Renal pelvis (tissue), 12 donors: ENCODE measurements around the gene INO80C. TPM values are rescaled to one million over a fixed set of nuclear protein-coding genes. Genes with fewer than 3 reads are reported as not detected.

Experiments used
- DNase-seq: peaks from one replicate; pipeline ENCODE4 v3.0.0-alpha.2; 2013
- long read RNA-seq, 16 experiments: transcript quantifications; one replicate each; lab custom pipeline, GENCODE V29; 2026
- polyA plus RNA-seq, 3 donors: library from polyadenylated mRNA; unstranded; fragments of 120-200 nt; gene quantifications; one replicate each; pipeline ENCODE4 v1.2.1, GENCODE V29; 2013; ENCODE audit not compliant: insufficient read length in 3 of 3

Gene INO80C, protein sequence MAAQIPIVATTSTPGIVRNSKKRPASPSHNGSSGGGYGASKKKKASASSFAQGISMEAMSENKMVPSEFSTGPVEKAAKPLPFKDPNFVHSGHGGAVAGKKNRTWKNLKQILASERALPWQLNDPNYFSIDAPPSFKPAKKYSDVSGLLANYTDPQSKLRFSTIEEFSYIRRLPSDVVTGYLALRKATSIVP
- 10 to 100 TPM; 23.1 to 36.9 (median 28.9) TPM for polyA plus RNA-seq
- long read RNA-seq, donor 1, transcript INO80C-202 (5 exons, 974 nt), result major isoform, 7 of 16 reads
- long read RNA-seq, donor 1, partial matches to known transcripts, result 0 of 16 reads
- long read RNA-seq, donor 1, other reads (novel, unspliced or antisense), result 0 of 16 reads
- long read RNA-seq, donor 2, transcript INO80C-208 (1 exons, 434 nt), result minor isoform, 5 of 20 reads
- long read RNA-seq, donor 2, transcript INO80C-202 (5 exons, 974 nt), result major isoform, 10 of 20 reads
- long read RNA-seq, donor 2, partial matches to known transcripts, result 0 of 20 reads
- long read RNA-seq, donor 2, other reads (novel, unspliced or antisense), result 0 of 20 reads
- long read RNA-seq, donor 3, transcript INO80C-202 (5 exons, 974 nt), result major isoform, 10 of 13 reads
- long read RNA-seq, donor 3, partial matches to known transcripts, result 0 of 13 reads
- long read RNA-seq, donor 3, other reads (novel, unspliced or antisense), result 0 of 13 reads
- long read RNA-seq, donor 4, transcript INO80C-202 (5 exons, 974 nt), result major isoform, 11 of 18 reads
- long read RNA-seq, donor 4, partial matches to known transcripts, result 0 of 18 reads
- long read RNA-seq, donor 4, other reads (novel, unspliced or antisense), result 0 of 18 reads
- long read RNA-seq, donor 5, partial matches to known transcripts, result 0 of 4 reads
- long read RNA-seq, donor 5, other reads (novel, unspliced or antisense), result 0 of 4 reads
- long read RNA-seq, donor 6, transcript INO80C-202 (5 exons, 974 nt), result major isoform, 5 of 9 reads
- long read RNA-seq, donor 6, partial matches to known transcripts, result 0 of 9 reads
- long read RNA-seq, donor 6, other reads (novel, unspliced or antisense), result 0 of 9 reads
- long read RNA-seq, donor 7, transcript INO80C-202 (5 exons, 974 nt), result major isoform, 12 of 12 reads
- long read RNA-seq, donor 7, partial matches to known transcripts, result 0 of 12 reads
- long read RNA-seq, donor 7, other reads (novel, unspliced or antisense), result 0 of 12 reads
- long read RNA-seq, donor 8, partial matches to known transcripts, result 0 of 5 reads
- long read RNA-seq, donor 8, other reads (novel, unspliced or antisense), result 0 of 5 reads
- long read RNA-seq, donor 9, transcript INO80C-202 (5 exons, 974 nt), result major isoform, 9 of 13 reads
- long read RNA-seq, donor 9, partial matches to known transcripts, result 0 of 13 reads
- long read RNA-seq, donor 9, other reads (novel, unspliced or antisense), result 0 of 13 reads
- long read RNA-seq, donor 10, transcript INO80C-202 (5 exons, 974 nt), result major isoform, 7 of 15 reads
- long read RNA-seq, donor 10, partial matches to known transcripts, result 0 of 15 reads
- long read RNA-seq, donor 10, other reads (novel, unspliced or antisense), result 0 of 15 reads
- long read RNA-seq, donor 11, transcript INO80C-202 (5 exons, 974 nt), result major isoform, 7 of 9 reads
- long read RNA-seq, donor 11, partial matches to known transcripts, result 0 of 9 reads
- long read RNA-seq, donor 11, other reads (novel, unspliced or antisense), result 0 of 9 reads
- long read RNA-seq, donor 12, transcript INO80C-208 (1 exons, 434 nt), result minor isoform, 6 of 23 reads
- long read RNA-seq, donor 12, transcript INO80C-202 (5 exons, 974 nt), result major isoform, 11 of 23 reads
- long read RNA-seq, donor 12, partial matches to known transcripts, result 0 of 23 reads
- long read RNA-seq, donor 12, other reads (novel, unspliced or antisense), result 0 of 23 reads
- long read RNA-seq, donor 13, transcript INO80C-202 (5 exons, 974 nt), result major isoform, 6 of 8 reads
- long read RNA-seq, donor 13, partial matches to known transcripts, result 0 of 8 reads
- long read RNA-seq, donor 13, other reads (novel, unspliced or antisense), result 0 of 8 reads
- long read RNA-seq, donor 14, result 0 reads
- long read RNA-seq, donor 15, result 0 reads
- long read RNA-seq, donor 16, transcript INO80C-202 (5 exons, 974 nt), result major isoform, 8 of 14 reads
- long read RNA-seq, donor 16, transcript INO80C-208 (1 exons, 434 nt), result minor isoform, 5 of 14 reads
- long read RNA-seq, donor 16, partial matches to known transcripts, result 0 of 14 reads
- long read RNA-seq, donor 16, other reads (novel, unspliced or antisense), result 0 of 14 reads

DNA sequence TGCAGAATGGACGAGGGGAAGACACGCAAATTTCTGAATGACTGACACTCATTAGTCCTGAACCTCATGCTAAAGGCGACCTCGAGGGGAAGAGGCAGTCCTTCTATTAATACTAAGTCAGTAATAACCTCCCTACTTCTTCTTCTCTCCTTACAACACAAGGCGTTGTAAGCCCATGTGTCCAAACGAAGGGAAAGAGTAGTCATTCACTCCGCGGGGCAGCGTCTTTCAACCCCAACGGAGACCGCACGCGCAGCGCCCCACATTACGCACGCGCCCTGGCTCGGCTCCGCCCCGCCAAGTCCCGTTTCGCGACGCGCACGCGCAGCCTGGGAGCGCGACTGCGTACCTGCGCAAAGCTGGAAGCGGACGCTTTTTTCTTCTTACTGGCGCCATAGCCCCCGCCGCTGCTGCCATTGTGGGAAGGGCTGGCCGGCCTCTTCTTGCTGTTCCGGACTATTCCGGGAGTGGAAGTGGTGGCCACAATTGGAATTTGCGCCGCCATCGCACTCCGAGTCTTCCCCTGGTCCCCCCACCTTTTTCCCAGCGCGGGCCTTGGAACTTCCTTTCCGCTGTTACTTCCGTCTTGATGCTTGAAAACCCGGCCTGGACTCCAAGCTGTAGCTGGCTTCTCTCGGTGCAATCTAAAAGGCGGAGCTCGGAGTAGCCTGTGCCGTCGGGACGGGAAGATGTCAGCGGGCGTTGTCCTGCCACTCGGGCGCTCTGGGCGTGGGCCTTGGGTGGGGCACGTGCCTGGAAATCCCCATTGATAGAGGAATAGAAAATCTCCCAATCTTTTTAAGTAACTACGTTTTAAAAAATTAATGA lies at the start of gene INO80C:
INO80C (minus strand) TSS at position 591 of the 828 bp plus-strand sequence; CDS start at position 505, 86 bp downstream.
- peak; percentile 94 for DNase-seq

DNA sequence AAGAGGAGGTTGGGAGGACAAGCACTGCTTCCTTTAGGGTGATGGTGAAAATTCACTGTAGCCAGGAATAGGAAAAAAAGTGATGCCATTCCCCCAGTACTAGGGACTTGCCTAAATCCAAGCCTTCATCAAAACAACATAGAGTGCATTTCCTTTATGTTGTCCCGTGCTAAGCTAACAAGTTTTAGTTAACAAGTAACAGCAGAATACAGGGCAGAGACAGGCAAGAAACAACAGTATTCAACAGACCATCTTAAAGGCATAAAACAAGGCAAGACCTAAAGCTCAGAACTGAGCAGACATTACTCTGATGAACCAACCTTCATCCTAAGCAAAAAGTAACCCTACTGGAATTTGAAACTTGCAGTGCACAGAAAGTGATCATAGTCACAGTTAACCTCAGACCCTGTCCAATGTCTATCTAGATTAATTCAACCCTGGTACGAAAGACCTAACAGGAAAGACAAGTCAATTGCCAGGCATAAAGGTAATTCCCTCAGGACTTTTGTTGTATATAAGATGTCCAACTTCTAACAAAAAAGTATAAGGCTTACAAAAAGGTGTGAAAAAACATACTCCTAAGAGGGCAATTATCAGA lies 49.3 kb upstream of the INO80C start:
- DNase-seq, result no peak

DNA sequence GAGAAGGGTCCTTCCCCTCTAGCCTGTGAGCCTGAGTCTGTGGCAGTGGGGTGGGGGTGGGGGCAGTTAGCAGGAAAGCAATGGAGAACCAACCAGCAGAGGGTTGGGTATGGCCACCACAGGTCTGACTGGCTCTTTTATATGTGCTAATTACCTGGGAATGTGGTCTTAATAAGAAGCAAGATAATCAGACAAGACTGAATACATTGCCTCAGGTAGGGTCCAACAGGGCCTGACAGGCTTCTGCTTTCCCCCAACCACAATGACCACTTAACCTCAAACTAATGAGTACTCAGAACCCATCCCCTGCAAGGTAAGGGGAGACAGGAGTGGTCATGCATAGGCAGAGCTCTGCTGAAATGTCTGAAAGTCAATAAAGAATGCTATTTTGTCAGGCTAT lies 44.6 kb upstream of the INO80C start:
- DNase-seq, result no peak

DNA sequence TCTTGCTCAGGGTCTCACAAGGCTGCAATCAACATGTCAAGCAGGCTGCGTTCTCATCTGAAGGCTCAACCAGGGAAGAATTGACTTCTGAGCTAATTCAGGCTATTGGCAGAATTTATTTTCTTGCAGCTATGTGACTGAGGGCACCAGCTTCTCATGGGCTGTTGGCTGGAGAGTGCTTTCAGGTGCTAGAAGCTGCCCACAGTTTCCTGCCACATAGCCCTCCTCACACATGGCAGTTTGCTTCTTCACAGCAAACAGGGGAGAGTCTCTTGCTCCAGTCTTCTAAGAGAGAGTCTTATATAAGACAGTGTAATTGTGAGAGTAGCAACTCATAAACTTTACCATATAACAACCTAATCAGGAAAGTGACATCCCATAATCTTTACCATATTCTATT lies 37.5 kb upstream of the INO80C start:
- no peak for DNase-seq

DNA sequence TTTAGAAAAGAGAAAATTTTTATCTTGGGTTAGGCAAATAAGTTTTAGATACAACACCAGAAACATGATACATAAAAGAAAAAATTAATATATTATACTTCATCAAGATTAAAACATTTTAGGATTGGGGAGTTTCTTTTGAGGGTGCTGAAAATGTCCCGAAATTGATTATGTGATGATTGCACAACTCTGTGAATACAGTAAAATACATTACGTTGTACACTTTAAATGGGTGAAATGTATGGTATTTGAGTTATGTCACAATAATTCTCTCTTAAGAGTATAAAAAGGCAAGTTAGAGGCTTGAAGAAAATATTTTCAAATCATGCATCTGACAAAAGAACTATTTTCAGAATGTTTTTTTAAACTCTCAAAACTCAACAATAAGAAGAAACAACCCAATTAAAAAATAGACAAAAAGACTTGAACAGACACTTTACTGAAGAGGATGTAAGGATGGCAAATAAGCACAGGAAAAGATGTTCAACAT lies 36.2 kb upstream of the INO80C start:
- DNase-seq, result no peak

DNA sequence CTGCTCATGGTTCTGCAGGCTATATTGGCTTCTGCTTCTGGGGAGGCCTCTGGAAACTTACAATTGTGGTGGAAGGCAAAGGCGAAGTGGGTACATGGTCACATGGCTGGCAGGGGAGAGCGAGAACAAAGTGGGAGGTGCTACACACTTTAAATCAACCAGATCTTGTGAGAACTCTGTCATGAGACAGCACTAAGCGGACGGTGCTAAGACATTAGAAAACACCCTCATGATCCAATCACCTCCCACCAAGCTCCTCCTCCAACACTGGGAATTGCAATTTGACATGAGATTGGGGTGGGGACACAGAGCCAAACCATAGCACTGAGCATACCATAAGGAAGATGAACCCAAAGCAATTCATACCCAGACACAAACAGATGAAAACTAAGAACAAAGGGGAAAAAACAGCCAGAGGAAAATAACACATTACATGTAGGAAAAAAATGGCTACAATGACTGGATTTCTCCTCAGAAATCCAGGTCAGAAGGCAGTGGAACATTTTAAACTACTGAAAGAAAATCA lies 31.1 kb upstream of the INO80C start:
- no peak for DNase-seq

DNA sequence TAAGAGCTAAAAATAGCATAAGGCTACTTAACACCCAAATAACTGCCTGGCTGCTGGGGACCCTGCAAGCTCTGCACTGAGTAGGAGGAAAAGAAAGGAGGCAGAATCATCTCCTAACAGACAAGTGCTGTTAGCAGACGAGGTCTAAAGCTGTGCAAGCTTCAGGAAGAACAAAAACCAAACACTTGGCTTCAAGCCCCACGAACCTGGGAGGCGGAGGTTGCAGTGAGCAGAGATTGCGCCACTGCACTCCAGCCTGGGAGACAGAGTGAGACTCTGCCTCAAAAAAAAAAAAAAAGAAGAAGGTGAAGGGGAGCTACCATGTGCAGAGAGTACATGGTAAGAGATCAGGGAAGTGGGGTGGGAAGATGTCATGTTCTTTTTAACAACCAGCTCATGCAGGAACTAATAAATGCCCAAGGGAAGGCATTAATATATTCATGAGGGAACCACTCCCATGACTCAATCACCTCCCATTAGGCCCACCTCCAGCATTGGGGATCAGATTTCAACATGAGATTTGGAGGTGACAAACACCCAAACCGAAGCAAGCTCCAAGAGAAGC lies 28.8 kb upstream of the INO80C start:
- DNase-seq, result no peak

DNA sequence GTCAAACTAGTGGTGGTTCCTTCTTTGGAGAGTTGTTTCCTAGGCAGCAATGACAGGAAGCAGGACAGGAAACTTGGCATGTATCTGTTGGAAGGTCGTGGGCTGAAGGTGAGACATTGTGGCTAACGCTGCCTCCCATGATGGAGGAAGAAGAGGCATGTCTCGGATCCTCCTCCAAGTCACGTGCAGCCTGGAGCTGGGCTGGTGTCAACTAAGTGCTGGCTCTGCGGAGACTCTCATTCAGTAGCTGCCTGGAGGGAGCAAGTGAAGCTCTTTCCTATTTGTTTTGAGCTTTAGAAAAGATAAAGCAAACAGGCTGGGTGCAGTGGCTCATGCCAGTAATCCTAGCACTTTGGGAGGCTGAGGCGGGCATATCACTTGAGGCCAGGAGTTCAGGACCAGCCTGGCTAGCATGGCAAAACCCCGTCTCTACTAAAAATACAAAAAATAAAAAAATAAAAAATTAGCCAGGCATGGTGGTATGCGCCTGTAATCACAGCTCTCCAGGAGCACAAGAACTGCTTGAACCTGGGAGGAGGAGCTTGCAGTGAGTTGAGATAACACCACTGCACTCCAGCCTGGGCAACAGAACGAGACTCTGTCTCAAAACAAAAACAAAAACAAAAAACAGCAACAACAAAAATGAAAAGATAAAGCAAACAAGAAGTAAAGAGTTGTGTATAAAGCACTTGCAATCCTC lies 28.2 kb upstream of the INO80C start:
- DNase-seq, result no peak

DNA sequence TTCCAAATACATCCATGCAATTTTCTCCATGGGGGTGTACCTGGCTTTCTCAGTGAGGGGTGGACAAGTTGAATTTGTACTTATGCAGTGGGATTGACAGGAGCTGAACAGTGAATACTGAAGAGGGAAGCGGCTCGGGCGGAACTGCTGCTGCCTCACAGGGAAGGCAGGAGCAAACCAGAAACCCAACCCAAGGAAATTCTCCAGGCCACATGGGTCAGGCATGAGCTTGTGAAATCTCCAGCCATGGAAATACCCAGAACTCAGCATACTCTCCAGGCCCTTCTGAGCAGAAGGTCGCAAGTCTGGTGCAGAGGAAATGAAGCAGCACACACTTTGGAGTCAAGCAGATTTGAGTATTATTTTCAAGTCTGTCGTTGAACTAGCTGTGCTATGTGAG lies 26.5 kb upstream of the INO80C start:
- no peak for DNase-seq

DNA sequence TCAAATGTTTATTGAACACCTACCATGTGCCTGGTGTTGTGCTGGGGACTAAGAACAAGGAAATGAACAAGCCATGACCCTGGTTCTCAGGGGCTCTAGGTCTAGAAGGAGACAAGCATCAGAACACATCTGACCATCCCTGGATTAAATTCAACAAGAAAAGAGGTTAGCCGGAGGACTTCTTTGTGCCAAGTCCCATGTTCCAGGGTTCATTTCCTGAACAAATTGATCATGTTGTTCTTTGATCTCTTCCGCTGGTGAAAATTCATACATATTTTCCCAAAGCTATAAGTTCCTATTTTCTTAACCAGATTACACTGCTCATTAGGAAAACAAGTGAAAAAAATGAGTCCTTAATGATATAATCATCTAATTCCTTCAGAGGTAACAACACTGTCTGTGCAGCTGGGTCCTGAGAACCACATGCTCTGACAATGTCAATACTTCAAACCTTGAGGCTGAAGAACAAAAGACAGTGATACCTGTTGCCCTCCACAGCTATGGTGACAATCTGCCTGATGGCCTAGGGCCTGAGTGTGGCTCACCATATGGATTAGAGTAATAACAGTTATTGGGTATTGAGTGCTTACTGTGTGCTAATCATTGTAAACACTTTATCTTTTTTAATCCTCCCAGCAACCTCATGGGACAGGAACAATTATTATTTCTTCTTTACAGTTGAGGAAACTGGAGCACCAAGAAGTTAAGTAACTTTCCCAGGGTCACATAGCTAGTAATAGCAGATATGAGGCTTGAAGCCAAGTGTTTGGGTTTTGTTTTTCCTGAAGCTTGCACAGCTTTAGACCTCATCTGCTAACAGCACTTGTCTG lies 24.6 kb upstream of the INO80C start:
- no peak for DNase-seq

DNA sequence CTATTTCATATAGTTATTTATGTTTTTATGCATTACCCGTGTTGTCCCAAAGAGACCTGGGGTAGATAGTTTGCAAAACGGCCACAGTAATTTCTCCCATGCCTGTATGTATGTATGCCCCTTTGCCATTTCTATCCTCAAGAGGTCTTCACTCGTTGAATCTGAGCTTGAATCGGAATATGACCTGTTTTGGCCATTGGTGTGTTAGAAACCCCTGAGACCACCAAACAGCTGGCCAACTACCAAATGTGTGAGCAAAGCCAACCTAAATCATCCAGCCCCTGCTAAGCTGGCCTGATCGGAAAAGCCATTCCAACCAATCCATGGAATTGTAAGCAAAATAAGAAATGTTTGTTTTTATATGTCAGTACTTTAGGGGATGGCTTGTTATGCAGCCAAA lies 23.4 kb upstream of the INO80C start:
- no peak for DNase-seq

DNA sequence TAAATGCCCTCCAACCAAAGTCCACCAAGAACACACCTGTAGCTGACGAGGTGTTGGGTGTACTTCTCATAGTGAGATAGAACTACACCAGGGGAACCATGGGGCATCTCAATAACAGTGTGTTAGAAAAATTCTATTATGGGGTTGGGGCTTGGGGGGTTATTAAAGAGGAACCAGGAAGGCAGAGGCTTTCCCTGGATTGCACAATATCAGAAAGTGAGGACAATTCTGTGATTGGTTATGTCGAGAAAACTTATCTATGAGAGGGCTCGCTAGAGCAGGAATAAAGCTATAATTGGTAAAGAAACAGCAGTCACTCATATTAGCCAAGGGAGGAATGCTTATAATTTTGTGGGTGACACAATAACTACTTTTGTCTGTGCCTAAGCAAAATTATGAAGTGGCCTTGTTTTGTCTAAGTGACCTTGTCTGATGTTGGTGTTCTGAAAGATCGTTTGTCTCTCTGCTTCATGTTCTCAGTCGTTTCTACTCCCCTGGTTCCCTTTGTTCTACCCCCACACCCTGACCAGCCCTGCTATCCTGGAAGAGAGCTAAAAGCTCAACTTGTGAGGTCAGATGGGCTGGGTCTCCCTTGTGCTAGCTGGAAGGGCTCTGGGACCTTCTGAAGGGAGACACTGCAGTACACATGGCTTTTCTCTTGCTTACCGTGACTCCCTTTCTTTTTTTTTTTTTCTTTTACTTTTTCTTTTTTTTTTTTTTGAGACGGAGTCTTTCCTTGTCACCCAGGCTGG lies 21.6 kb upstream of the INO80C start:
- DNase-seq, result no peak

DNA sequence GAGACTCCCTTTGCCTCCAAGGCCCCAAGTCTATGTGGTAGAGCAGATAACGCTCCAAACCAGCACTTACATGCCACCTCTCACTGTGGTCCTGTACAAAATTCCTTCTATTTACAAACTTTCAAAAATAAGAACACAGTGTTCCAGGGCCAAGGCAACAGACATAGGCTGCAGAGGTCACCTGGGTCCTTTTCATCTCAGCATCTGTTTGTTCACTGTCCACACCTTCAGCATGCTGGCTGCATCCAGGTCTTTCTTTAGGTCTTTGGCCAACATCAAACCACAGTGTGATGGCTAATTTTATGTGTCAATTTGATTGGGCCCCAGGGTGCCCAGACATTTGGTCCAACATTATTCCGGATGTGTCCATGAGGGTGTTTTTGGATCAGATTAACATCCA lies 20.0 kb upstream of the INO80C start:
- DNase-seq, result no peak

DNA sequence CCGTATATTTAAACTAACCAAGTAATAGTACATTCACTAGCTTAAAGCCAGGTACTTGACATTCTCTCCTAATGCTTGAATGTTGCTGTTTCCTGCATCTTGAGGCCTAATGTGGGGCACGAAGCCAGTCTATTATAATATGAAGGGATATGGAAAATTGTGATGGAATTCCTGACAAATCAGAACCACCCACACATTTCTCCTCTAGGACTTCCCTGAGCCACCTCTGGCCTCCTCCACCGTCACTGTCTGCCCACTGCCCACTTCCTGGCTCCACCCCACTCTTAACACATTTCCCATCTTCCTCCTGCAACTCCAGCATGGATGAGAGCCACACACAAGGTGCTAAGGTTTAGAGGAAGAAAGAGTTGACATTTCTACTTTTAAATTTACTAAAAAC lies 19.0 kb upstream of the INO80C start:
- DNase-seq, result no peak

DNA sequence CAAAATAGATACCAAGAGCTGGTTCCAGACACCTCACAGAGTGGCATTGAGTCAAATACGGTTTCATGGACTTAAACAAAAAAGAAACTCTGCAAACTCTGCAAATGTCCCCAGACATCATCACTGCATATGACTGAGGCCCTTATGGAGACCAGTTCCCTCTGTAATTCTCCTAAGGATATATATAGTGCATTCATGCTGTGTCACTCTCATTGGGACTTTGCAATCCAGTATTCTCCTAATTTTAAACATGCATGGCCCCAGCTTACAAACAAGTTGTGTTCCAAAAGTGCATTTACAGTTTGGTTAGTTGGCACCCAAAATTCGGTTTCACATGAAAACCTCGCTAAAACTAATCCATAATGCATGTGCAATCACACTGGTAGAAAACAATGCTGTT lies 18.6 kb upstream of the INO80C start:
- DNase-seq, result no peak
